NCI-H2029 treated with DMSO at 0.1 percent for 48 hours (cell line): ENCODE results near the gene DKKL1.
A peak's percentile ranks its signal among the peaks of the same experiment; 100 is the strongest.

Experiments
- DNase-seq: peaks from one replicate; lab custom pipeline; 2025; lab: John Stamatoyannopoulos, UW

DKKL1 gene

DNA sequence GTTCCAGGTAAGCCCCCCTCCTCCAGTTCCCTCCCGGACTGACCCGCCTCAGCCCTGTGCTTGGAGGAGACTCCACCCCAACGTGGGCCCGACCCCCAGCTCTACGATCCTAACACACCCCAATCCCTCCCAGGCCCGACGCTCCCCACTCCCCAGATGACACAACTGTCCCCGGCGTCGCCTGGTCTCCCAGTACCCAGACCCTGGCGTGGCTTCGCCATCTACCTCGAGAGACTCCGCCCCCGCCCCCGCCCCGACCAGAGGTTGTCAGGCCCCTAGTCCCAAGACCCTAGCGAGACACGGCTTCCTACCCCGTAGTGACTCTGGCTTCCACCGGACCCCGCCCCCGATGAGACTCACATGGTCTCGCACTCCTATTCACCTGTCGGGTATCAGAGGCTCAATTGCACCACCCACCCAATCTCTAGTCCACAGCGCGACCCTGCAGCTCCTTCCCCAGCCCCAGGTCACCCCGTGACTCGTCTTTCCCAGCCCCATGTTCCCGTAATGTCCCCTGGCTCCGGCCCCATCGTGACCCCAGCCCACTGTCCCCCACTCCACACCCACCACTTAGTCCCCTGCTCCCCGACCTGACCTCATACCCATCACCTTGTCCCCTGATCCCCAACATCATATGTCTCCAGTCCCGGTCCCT, 25.5 kb upstream of the DKKL1 start:
- DNase-seq, result no peak

DNA sequence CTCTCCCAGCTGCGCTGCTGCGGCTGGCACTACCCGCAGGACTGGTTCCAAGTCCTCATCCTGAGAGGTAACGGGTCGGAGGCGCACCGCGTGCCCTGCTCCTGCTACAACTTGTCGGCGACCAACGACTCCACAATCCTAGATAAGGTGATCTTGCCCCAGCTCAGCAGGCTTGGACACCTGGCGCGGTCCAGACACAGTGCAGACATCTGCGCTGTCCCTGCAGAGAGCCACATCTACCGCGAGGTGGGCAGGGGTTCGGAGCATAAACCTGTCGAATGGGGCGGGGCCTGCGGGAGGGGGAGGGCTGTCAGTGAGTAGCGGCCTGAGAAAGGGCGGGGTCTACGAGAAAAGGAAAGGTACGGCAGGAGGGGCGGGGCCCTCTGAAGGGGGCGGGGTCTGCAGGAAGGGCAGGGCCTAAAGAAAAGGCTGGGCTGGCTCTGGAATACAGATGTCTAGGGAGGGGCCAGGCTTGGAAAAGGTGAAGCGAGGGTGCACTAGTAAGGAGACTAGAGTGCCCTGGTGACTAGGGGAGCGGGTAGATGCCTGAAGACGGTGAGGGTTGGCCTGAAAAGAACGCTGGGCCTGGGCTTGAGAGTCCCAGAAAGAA, 24.9 kb upstream of the DKKL1 start:
- DNase-seq, result no peak

DNA sequence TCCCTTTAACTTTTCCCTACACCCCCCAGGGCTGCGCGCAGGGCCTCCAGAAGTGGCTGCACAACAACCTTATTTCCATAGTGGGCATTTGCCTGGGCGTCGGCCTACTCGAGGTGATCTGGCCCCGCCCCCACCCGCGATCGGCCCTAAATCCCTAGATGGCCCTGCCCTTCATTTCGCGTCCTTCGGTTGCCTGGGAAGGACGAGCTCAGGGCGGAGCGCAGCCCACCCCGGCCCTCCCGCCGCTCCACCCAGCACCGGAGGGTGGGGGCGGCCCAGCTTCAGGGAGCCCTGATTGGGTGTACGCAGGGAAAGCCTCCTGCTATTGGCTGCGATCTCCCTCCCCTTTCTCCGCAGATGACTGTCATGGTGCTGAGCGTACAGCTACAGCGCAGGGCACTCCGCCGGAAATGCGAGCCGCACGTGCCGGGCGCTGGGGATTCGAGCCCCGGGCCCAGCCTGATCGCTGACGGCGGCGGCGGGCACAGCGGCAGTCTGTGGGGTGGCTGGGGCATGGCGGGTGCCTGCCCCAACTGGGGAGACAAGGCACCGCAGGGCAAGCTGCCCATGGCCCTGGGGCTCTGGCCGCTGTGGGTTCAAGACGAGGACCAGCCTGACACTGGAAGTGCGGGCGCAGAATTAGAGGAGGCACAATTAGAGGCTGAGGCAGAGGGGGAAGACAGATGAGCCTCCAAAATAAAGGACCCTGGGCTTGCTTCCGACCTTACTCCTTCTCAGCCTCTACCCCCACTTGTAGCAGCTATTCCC, 24.2 kb upstream of the DKKL1 start:
- DNase-seq, result no peak

DNA sequence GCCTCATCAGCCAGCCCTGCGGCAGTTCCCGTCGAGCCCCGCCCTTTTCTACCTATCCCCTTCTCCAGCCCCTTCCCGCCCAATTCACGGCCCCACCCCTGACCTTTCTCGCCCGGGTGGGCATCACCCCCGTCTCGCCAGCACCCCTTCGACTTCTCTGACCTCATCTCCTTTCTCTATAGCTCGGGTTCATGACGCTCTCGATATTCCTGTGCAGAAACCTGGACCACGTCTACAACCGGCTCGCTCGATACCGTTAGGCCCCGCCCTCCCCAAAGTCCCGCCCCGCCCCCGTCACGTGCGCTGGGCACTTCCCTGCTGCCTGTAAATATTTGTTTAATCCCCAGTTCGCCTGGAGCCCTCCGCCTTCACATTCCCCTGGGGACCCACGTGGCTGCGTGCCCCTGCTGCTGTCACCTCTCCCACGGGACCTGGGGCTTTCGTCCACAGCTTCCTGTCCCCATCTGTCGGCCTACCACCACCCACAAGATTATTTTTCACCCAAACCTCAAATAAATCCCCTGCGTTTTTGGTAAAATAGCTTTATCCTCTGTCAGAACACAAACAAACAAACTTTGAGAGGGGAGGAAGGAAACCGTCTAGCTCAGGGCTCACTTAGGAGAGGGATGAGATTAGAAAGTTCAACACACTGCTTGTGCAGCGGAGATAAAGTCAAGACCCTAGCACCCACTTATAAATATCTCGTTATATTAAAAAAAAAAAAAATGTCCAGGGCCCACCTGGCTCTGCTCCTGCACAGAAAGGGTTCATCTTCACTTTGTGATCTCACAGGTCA, 23.4 kb upstream of the DKKL1 start:
- DNase-seq, result peak; percentile 22

DNA sequence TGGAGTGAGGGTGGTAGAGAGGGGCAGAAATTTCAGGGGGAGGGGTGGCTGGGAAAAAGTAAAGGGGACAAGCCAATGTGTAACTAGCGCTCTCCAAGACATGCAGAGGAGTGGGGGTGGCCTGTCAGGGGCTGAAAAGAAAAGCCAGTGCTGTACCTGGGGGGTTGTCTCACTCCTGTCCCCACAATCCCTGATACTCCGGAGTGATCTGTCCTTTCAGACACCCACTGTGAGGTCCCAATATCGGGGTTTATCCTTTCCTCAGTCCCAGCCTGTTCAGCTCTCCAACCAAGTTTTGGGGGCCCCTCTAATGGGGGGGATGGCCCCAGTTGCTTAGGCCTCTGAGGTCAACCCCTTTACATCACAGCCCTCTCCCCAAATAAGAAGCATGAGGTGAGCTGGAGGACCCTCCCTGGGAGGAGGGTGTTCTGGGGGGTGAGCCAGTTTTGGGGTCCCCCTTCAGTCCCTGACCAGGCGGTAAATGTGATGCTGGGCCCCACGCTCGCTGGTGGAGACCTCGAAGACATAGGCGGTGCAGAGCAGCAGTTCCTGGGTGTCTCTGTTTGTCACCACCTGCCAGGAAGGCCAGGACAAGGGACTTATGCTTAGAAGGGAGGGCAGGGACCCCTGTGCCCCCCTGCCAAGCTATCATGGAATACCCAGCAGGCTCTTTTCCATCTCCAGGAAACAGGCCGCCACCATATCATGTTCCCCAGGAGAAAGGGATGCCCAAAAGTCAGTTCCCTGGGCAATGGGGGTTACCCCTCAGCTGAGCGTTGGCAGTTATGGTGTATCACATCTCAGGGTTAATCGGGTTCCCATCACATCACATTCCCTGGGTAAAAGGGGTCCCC, 22.6 kb upstream of the DKKL1 start:
- DNase-seq, result no peak

- DNase-seq, result no peak
Measured at GRCh38 chr19:49342291-49342721, 21.4 kb upstream of the DKKL1 start.

DNA sequence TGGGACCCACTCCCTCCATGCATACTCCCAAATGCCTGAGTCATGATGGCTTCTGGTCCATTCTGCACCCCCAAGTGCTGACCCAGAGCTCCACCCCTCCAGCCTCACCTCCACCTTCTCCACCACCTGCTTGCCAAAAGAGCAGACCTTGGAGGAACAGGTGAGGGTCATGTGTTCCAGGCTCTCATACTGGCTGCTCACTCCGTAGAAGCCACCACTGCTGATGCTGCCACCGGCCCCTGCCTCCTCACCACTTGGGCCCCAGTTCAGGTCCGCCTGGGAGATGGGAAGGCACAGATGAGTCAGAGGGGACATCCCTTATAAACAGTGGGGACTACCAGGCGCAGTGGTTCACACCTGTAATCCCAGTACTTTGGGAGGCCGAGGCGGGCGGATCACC, 20.6 kb upstream of the DKKL1 start:
- DNase-seq, result no peak

DNA sequence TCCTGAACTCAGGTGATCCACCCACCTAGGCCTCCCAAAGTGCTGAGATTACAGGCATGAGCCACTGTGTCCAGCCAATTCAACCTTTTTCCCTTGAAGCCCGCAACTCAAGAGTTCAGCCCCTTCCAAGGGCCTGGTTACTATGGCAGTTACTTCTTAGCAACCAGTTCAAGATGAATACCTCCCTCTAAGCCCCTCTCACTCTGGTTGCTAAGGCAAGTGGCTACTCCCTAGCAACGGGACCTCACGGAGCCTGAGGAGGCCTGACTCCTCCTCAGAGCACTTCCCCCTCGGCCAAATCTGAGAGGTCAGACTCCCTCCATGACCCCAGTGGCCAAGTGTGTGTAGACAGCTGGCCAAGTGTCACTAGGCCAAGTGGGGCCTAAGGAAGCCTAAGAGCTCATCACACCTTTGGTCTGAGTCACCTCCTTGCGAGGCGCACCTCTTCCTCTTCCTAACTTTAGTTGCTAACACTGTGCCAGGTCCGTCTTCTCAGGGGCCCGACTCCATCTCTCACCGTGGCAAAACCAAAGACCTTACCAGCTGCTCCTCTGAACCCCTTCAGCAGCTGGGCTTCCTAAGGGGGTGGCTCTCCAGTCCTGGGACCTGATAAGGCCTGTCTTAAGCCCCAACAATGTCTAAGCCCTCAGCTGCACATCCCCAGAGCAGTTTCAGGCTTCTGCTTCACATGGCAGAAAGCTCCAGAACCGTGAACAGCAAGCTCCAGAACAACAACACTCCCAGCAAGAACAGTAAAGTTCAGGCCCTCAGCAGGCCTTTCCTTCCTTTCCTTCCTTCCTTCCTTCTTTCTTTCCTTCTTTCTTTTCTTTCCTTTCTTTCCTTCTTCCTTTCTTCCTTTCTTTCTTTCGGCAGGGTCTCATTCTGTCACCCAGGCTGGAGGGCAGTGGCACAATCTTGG, 18.9 kb upstream of the DKKL1 start:
- no peak for DNase-seq

DNA sequence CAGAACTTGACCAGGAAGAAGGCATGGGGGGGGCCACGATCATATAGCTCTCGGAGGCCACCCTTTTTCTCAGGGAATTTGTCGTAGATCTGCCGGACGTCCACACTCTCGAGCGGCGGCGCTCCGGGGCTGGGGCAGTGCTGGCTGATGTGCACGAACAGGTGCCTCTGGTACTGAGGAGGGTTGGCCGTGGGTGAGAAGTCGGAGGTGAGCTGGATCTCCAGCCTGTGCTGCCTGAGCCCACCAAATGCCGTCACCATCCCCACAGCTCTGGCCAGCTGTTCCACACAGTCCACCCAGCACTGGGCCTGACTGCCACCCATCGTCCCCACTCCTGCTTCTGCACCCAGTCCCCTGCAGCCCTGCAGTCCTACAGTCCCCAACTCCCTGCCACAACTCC, 16.5 kb upstream of the DKKL1 start:
- DNase-seq, result no peak

- DNase-seq, result no peak
Measured at GRCh38 chr19:49347835-49348234, 15.8 kb upstream of the DKKL1 start.

DNA sequence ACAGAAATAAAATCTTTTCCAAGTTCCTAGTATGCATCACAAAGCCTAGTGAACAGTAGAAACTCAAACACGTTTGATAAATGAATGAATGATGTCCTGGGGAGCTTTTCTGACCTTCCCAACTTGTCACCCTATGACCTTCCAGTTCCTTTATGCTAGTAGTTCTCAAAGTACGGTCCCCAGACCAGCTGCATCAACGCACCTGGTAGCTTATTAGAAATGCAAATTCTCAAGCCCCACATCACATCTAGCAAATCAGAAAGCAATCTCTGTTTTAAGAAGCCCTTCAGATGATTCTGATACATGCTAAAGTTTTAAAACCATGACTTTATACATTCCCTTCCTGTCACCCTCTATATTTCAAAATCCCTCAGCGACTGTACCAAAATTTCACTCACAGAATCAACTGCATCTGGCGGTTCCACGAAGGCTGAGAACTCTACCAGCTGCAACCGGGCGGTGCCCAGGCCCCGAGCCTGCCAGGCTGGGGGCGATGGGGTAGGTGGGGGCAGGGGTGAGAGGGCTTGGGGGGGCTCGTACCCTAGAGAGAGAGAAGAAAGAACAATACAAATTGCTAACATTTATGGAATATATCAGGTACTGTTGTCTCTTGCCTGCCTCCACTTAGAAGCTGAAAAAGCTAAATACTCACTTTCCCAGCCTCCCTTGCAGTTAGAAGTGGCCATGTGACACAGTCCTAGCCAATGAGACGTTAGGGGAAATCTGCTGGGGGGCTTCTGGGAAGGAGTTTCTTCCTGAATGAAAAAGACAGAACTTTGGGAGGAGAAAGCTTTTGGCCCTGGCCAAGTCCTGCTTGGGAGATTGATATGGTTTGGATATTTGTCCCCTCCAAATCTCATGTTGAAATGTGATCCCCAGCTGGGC, 15.1 kb upstream of the DKKL1 start:
- DNase-seq, result no peak

- no peak for DNase-seq
Measured at GRCh38 chr19:49349567-49349966, 14.1 kb upstream of the DKKL1 start.

GRCh38 chr19:49355909-49356353, 7.7 kb upstream of the DKKL1 start:
- DNase-seq, result no peak

GRCh38 chr19:49356382-49356781, 7.3 kb upstream of the DKKL1 start:
- no peak for DNase-seq

DNA sequence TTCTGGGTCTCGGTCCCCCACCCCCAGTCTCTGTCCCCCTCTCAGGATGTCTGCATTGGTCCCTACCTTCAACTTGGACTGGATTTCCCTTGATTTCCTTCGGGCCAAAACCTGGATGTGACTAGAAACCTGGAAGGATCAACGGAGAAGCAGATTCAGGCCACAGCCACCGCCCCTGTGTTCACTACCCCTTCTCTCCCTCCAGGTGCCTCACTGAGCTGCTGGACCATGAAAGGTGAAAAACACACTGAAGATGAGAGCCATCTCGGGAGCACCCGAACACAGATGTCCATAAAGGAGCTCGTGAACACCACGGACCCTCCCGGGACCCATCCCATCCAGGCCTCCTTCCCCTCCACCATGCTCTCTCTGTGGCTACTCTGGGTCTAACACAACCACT, 6.5 kb upstream of the DKKL1 start:
- DNase-seq, result no peak

GRCh38 chr19:49359851-49360820, 3.5 kb upstream of the DKKL1 start:
- DNase-seq, result no peak

- DNase-seq, result no peak
Measured at GRCh38 chr19:49361438-49362047, 2.1 kb upstream of the DKKL1 start.
